HepG2 (cell line): ENCODE results near the gene ATP7B. TPM values are rescaled to one million over a fixed set of nuclear protein-coding genes. Genes with fewer than 3 reads are reported as not detected.

Experiments used
- CEBPB ChIP-seq: IDR thresholded peaks from 2 replicates; pipeline ENCODE4 v1.6.1; 2011; ENCODE audit warnings: low read depth, low read length, improper control_type of control experiment, borderline replicate concordance
- EED ChIP-seq: sonication (generic); formaldehyde crosslinking; IDR thresholded peaks from 2 replicates; pipeline ENCODE4 v1.5.0; 2020; ENCODE audit warnings: mild to moderate bottlenecking, missing genetic modification reagents
- EHMT2 ChIP-seq: fragments of 200-600 bp; sonication (generic); IDR thresholded peaks from 2 replicates; pipeline ENCODE4 v1.7.0; 2017; ENCODE audit warnings: antibody characterized with exemption, low read depth, low read length, borderline replicate concordance
- HOXA9 ChIP-seq: sonication (generic); formaldehyde crosslinking; IDR thresholded peaks from 2 replicates; pipeline ENCODE4 v1.8.1; 2022; ENCODE audit warnings: missing genetic modification reagents, mild to moderate bottlenecking, moderate library complexity, borderline replicate concordance
- JARID2 ChIP-seq: sonication (generic); formaldehyde crosslinking; IDR thresholded peaks from 2 replicates; pipeline ENCODE4 v1.8.1; 2023; ENCODE audit warnings: missing genetic modification reagents, inconsistent platforms; ENCODE audit not compliant: insufficient replicate concordance
- PTBP1 ChIP-seq: fragments of 200-400 bp; formaldehyde crosslinking; IDR thresholded peaks from 2 replicates; pipeline ENCODE4 v1.6.1; 2018; ENCODE audit warnings: low read length, low read depth; ENCODE audit not compliant: poor library complexity, severe bottlenecking
- RBM39 ChIP-seq: fragments of 200-400 bp; formaldehyde crosslinking; IDR thresholded peaks from one replicate; pipeline ENCODE4 v1.6.1; 2018; ENCODE audit warnings: antibody characterized with exemption, mild to moderate bottlenecking, low read depth, low read length; ENCODE audit not compliant: poor library complexity, severe bottlenecking
- RFXANK ChIP-seq: IDR thresholded peaks from 2 replicates; pipeline ENCODE4 v1.6.1; 2016
- SMYD3 ChIP-seq: sonication (generic); formaldehyde crosslinking; IDR thresholded peaks from 2 replicates; pipeline ENCODE4 v1.8.1; 2023; ENCODE audit warnings: mild to moderate bottlenecking, missing genetic modification reagents
- TEAD3 ChIP-seq: optimal IDR thresholded peaks from 2 replicates; pipeline ENCODE3; 2016; ENCODE audit warnings: borderline replicate concordance
- ZNF136 ChIP-seq: sonication (generic); formaldehyde crosslinking; IDR thresholded peaks from 2 replicates; pipeline ENCODE4 v1.8.1; 2022; ENCODE audit warnings: low read depth, mild to moderate bottlenecking, moderate library complexity, missing genetic modification reagents
- ZNF546 ChIP-seq: sonication (generic); formaldehyde crosslinking; conservative IDR thresholded peaks from 2 replicates; pipeline ENCODE4 v1.8.1; 2023; ENCODE audit warnings: mild to moderate bottlenecking, missing genetic modification reagents
- ZNF790 ChIP-seq: sonication (generic); formaldehyde crosslinking; IDR thresholded peaks from 2 replicates; pipeline ENCODE4 v1.8.0; 2022; ENCODE audit warnings: missing genetic modification reagents, mild to moderate bottlenecking, borderline replicate concordance
- ZNF792 ChIP-seq: IDR thresholded peaks from 2 replicates; pipeline ENCODE4 v1.6.1; 2016
- ZNF850 ChIP-seq: sonication (generic); formaldehyde crosslinking; conservative IDR thresholded peaks from 2 replicates; pipeline ENCODE4 v1.9.0; 2021; ENCODE audit warnings: mild to moderate bottlenecking, missing genetic modification reagents
- polyA plus RNA-seq, 8 experiments: library from polyadenylated mRNA; depleted of rRNA in 3 of 8; stranded (reverse) in 7 of 8; unstranded in 1 of 8; fragments of >200 nt; fragmentation: Illumina TruSeq in 4 of 8; extraction: Trizol in 4 of 8; gene quantifications; 2 replicates each; pipeline versions ENCODE4 v1.2.1 to v1.2.3, GENCODE V29; 2011 to 2016; ENCODE audit warnings: low read depth in 4 of 8, missing spikeins in 1 of 8, mixed read lengths in 1 of 8; ENCODE audit not compliant: insufficient read depth in 1 of 8
- total RNA-seq, 5 experiments: library from RNA; depleted of rRNA; stranded (reverse); fragments of >200 nt; fragmentation: Illumina TruSeq; extraction: Trizol; gene quantifications; 2 replicates each; pipeline ENCODE4 v1.2.3, GENCODE V29; 2016; ENCODE audit warnings: low read depth in 1 of 5
- TF ChIP-seq, protein P1 (sequence below): sonication (generic); formaldehyde crosslinking; IDR thresholded peaks from 2 replicates; pipeline ENCODE4 v1.4.0; 2020; ENCODE audit warnings: missing genetic modification reagents, borderline replicate concordance
- TF ChIP-seq, protein P2 (sequence below): IDR thresholded peaks from 2 replicates; pipeline ENCODE4 v1.6.1; 2012; ENCODE audit warnings: low read depth, low read length, improper control_type of control experiment
- TF ChIP-seq, protein P3 (sequence below): sonication (generic); formaldehyde crosslinking; IDR thresholded peaks from 2 replicates; pipeline ENCODE4 v1.8.0; 2022; ENCODE audit warnings: missing genetic modification reagents, low read depth, mild to moderate bottlenecking, borderline replicate concordance
- TF ChIP-seq, protein P4 (sequence below): sonication (generic); formaldehyde crosslinking; IDR thresholded peaks from 2 replicates; pipeline ENCODE4 v1.8.0; 2022; ENCODE audit warnings: mild to moderate bottlenecking, missing genetic modification reagents
- TF ChIP-seq, protein P5 (sequence below): IDR thresholded peaks from 2 replicates; pipeline ENCODE4 v1.6.1; 2016; ENCODE audit warnings: missing compliant biosample characterization, missing genetic modification reagents, borderline replicate concordance

ATP7B gene
- total and polyA plus RNA-seq, 2 of the 13 experiments (the other 11 are each of a cell fraction or from before 2014, with no cell fraction given): 31.8 to 57.4 TPM

DNA sequence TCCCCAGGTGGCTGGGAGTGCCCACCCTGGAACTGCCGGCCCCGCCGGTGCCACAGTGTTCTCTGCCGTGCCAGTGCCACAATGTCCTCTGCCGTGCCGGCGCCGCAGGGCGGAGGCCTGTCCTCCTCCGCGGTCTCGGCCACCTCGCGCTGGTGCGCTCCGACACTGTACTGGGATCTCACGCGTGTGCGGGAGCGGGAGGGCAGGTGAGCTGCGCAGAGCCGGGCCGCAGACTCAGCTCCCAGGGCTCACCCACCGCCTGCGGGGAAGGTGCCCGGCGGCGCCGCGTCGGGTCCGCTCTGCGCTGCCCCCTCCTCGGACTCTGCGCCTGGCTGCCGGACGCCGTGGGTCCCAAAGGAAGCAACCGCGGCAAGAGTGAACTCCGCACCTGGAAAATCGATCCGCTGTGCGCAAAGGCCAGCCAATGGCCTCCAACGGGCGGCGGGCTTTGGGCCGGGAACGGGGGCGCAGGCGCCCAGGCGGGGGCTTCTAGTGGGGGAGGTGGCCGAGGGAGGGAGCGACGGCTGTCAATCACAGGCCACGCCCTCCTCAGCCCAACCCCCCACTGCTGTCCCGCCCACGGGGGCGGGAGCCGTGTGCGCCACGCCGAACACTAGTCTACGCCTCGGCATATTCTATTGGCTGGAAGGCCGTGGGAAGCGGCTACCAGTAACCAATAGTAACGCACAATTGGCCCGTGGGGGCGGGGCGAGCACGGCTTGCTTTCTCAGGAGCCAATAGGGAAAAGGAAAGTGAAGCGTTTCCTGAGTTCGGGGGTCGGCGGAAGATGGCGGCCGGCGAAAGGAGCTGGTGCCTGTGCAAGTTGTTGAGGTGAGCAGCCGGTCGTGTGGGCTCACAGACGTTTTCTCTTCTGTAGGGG is 622 bp upstream of the ATP7B start, which contains the start of gene ALG11 (continued):
- TF ChIP-seq, protein P1, sequence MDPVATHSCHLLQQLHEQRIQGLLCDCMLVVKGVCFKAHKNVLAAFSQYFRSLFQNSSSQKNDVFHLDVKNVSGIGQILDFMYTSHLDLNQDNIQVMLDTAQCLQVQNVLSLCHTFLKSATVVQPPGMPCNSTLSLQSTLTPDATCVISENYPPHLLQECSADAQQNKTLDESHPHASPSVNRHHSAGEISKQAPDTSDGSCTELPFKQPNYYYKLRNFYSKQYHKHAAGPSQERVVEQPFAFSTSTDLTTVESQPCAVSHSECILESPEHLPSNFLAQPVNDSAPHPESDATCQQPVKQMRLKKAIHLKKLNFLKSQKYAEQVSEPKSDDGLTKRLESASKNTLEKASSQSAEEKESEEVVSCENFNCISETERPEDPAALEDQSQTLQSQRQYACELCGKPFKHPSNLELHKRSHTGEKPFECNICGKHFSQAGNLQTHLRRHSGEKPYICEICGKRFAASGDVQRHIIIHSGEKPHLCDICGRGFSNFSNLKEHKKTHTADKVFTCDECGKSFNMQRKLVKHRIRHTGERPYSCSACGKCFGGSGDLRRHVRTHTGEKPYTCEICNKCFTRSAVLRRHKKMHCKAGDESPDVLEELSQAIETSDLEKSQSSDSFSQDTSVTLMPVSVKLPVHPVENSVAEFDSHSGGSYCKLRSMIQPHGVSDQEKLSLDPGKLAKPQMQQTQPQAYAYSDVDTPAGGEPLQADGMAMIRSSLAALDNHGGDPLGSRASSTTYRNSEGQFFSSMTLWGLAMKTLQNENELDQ (CRISPR knock-in tag): no peak
- TF ChIP-seq ZNF790 (CRISPR knock-in tag): peak; percentile 76; the same call in 1 of the 2 replicates
- no peak for TF ChIP-seq EHMT2
- TF ChIP-seq RBM39: peak; percentile 96
- peak; percentile 83 for TF ChIP-seq ZNF546 (CRISPR knock-in tag)
- peak; percentile 80 for TF ChIP-seq ZNF792 (CRISPR knock-in tag)
- peak; percentile 51 for TF ChIP-seq TEAD3 (CRISPR knock-in tag)
- no peak for TF ChIP-seq CEBPB
- no peak for TF ChIP-seq JARID2 (CRISPR knock-in tag)
- TF ChIP-seq, protein P2, sequence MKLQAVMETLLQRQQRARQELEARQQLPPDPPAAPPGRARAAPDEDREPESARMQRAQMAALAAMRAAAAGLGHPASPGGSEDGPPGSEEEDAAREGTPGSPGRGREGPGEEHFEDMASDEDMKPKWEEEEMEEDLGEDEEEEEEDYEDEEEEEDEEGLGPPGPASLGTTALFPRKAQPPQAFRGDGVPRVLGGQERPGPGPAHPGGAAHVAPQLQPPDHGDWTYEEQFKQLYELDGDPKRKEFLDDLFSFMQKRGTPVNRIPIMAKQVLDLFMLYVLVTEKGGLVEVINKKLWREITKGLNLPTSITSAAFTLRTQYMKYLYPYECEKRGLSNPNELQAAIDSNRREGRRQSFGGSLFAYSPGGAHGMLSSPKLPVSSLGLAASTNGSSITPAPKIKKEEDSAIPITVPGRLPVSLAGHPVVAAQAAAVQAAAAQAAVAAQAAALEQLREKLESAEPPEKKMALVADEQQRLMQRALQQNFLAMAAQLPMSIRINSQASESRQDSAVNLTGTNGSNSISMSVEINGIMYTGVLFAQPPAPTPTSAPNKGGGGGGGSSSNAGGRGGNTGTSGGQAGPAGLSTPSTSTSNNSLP: 0 out of 2 replicates have a peak, but pooled peaks have one; percentile 31
- no peak; the same call in 1 of the 2 replicates for TF ChIP-seq ZNF136 (CRISPR knock-in tag)
- peak; percentile 84; the same call in 1 of the 2 replicates for TF ChIP-seq EED (CRISPR knock-in tag)
- no peak for TF ChIP-seq HOXA9
- TF ChIP-seq, protein P3, sequence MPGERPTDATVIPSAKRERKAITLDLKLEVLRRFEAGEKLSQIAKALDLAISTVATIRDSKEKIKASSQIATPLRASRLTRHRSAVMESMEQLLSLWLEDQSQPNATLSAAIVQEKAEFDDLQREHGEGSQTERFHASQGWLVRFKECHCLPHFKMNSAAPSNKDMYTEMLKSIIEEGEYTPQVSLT (CRISPR knock-in tag): no peak
- no peak; the same call in 1 of the 2 replicates for TF ChIP-seq ZNF850 (CRISPR knock-in tag)
- TF ChIP-seq, protein P4, sequence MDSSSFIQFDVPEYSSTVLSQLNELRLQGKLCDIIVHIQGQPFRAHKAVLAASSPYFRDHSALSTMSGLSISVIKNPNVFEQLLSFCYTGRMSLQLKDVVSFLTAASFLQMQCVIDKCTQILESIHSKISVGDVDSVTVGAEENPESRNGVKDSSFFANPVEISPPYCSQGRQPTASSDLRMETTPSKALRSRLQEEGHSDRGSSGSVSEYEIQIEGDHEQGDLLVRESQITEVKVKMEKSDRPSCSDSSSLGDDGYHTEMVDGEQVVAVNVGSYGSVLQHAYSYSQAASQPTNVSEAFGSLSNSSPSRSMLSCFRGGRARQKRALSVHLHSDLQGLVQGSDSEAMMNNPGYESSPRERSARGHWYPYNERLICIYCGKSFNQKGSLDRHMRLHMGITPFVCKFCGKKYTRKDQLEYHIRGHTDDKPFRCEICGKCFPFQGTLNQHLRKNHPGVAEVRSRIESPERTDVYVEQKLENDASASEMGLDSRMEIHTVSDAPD (CRISPR knock-in tag): no peak; the same call in 1 of the 2 replicates
- TF ChIP-seq, protein P5, sequence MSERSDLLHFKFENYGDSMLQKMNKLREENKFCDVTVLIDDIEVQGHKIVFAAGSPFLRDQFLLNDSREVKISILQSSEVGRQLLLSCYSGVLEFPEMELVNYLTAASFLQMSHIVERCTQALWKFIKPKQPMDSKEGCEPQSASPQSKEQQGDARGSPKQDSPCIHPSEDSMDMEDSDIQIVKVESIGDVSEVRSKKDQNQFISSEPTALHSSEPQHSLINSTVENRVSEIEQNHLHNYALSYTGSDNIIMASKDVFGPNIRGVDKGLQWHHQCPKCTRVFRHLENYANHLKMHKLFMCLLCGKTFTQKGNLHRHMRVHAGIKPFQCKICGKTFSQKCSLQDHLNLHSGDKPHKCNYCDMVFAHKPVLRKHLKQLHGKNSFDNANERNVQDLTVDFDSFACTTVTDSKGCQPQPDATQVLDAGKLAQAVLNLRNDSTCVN (CRISPR knock-in tag): peak; percentile 20; the same call in 1 of the 2 replicates
- no peak for TF ChIP-seq RFXANK (CRISPR knock-in tag)
- no peak for TF ChIP-seq PTBP1
- TF ChIP-seq SMYD3 (CRISPR knock-in tag): no peak; the same call in none of the 2 replicates
